ENCODE data around the gene ZBTB26.
"Not testable (repeated sequence)": the region's sequence is repeated elsewhere in the genome, so short reads cannot be mapped to it uniquely, and the experiment has no call there.

Gene ZBTB26

DNA sequence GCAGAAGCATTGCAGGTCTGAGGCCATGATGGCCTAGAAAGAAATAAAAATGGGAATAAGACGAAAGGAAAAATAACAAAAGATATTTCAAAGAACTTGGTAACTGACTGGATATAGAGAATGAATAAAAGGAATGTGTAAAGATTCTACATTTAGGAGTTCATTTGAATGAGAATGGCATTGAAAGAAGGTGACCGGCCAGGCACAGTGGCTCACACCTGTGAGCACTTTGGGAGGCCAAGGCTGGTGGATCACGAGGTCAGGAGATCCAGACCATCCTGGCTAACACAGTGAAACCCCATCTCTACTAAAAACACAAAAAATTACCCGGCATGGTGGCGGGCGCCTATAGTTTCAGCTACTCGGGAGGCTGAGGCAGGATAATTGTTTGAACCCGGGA, 8.6 kb downstream of the ZBTB26 start:
- no peak for FAIRE-seq

DNA sequence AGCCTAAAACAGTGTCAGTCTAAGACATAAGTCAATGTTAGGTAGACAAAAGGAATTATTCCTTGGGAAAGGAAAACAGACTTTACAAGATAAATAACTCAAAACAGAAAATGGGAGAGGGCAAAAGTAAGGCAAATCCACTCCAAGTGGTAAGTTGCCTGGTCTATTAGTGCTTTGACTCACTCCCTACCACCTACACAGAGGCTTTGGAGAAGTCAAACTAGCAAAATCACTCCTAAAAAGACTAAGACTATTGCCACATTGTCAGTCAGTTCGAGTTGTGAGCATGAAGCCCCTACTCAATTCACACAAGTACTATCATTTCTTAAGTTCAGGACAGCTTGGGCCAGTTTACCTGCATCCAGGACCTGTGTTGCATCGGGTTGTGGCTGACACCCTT, 13.0 kb downstream of the ZBTB26 start:
- no peak for FAIRE-seq

GRCh38 chr9:122912964-122913673, 18.2 kb downstream of the ZBTB26 start, which contains the start of gene ZBTB6:
ZBTB6 (minus strand) TSS chr9:122913323; CDS start chr9:122912072, 1,251 bp downstream.
- peak; percentile 61 for FAIRE-seq

- FAIRE-seq: no peak
Measured at GRCh38 chr9:122912671-122912963, 18.7 kb downstream of the ZBTB26 start.

GRCh38 chr9:122906122-122906521, 25.2 kb downstream of the ZBTB26 start:
- FAIRE-seq: not testable (repeated sequence)

- peak; percentile 99 for FAIRE-seq
Measured at GRCh38 chr9:122904823-122905710, 26.2 kb downstream of the ZBTB26 start, which contains the start of gene RC3H2. RC3H2 (minus strand) TSS chr9:122905359; CDS start chr9:122897509, 7,850 bp downstream.

- FAIRE-seq: no peak
Measured at GRCh38 chr9:122904466-122904822, 26.9 kb downstream of the ZBTB26 start.

- FAIRE-seq: no peak
Measured at GRCh38 chr9:122900791-122901190, 30.5 kb downstream of the ZBTB26 start.

GRCh38 chr9:122897969-122898368, 33.3 kb downstream of the ZBTB26 start:
- FAIRE-seq: peak; percentile 17

- no peak for FAIRE-seq
Measured at GRCh38 chr9:122888480-122888879, 42.8 kb downstream of the ZBTB26 start.

DNA sequence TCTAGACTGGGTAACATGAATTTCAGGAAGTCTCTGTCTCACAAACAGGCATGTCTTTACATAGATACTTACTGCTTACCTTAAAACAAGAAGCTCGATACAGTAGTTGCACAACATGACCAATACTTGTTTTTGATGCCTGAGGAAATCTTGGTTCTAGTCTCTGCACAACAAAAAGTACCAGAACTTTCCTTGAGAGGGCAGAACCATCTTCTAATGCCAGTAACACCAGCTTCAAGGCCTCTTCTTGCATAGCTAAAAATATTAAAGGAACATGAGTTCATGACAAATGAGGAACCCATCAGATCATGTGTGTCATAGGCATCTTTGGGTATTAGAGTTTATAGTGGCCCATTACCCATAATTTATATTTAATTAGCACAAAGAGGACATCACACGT, 48.2 kb downstream of the ZBTB26 start:
- FAIRE-seq: no peak

DNA sequence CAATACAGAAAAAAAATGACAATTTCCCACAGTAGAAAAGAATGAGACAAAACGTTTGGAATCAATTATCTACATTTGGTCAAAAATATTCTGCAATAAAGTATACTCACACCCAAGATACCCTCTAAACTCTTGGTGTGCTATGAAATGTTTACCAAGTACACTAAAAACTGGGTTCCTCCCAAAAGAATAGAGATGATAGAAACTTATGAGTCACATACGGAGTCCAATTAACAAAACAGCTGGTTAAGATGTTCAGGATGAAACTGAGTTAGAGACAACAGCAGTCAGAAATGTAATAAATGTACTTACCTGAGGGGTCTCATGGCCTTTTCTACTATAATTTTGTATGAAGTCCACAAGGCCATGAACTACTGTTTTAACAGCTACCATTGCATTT, 51.9 kb downstream of the ZBTB26 start:
- FAIRE-seq: no peak

DNA sequence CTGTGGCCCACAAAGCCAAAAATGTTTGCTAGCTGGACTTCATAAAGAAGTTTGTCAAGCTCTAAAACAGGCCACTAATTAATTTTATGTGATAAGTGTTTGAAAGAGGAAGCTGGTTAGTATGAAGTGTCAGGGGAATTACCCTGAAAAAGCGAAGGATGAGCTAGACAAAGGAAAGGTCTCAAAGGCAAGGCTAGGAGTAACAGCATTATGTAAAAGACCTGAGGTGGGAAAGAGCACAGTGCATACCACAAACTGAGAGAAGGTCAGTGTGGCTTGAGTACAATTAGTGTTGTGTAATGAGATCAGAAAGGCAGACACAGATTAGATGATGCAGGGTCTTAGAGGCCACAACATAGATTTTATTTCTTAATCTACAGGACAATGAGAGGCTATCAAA, 55.8 kb downstream of the ZBTB26 start:
- FAIRE-seq: no peak

DNA sequence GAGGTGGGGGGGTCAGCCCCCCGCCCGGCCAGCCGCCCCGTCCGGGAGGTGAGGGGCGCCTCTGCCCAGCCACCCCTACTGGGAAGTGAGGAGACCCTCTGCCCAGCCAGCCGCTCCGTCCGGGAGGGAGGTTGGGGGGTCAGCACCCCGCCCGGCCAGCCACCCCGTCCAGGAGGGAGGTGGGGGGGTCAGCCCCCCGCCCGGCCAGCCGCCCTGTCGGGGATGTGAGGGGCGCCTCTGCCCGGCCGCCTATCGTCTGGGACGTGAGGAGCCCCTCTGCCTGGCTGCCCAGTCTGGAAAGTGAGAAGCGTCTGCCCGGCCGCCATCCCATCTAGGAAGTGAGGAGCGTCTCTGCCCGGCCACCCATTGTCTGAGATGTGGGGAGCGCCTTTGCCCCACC, 64.0 kb downstream of the ZBTB26 start:
- FAIRE-seq: not testable (repeated sequence)

GRCh38 chr9:122866079-122866478, 65.2 kb downstream of the ZBTB26 start:
- FAIRE-seq: peak; percentile 67

Data from G401.6 (cell line).